ENCODE measurements around the gene BAIAP3. TPM values are rescaled to one million over a fixed set of nuclear protein-coding genes. Genes with fewer than 3 reads are reported as not detected.

BAIAP3 gene
- total RNA-seq, 1 donor from 2014 or later, result 3.9 TPM

DNA sequence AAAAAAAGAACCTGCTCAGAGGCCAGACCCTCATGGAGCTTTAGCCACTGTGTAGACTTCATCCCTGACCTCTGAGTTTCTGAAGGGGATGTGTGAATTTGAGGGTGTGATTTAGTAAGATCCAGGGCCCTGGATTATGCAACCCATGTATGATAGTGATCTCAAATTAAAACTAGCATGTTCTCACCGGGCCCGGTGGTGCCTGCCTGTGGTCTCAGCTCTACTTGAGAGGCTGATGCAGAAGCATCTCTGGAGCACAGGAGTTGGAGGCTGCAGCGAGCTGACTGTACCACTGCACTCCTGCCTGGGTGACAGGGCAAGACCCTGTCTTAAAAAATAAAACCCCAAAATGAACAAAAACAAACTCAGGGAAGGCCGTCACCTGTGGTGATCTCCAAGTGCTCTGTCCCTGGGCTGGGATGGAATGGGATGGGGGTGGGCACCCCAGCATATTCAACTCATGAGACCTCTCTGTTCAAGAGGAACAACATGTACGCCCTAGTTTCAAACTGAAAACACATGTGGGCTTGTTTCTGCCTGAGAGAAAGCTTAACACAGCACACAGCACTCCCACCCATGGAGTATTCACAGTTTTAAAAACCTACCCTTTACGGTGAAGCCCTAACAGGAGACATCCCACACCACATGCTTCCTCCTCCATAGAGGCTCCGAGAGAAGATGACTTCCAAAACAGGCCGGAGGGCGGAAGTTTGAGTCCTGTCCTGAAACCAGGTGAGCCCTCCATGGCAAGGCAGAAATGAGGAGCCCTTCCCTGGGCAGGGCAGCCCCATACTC lies 48.4 kb downstream of the BAIAP3 start:
- Histone ChIP-seq H3K36me3 (peaks cover 30% of the 10 kb centered on the region), H3K4me1 (peaks cover 20% of the 10 kb centered on the region), H3K4me3 (no peak overlapping the region), H3K27ac (replicated peaks) (no peak overlapping the region), H3K27me3 (ENCODE audit: low read depth) (no peaks in the 10 kb centered on the region), H3K9me3 (replicated peaks) (no peaks in the 10 kb centered on the region)
- intact Hi-C loops (cut with micrococcal nuclease), result no loop called here
- DNase-seq, result no peak
- TF ChIP-seq, protein P1, sequence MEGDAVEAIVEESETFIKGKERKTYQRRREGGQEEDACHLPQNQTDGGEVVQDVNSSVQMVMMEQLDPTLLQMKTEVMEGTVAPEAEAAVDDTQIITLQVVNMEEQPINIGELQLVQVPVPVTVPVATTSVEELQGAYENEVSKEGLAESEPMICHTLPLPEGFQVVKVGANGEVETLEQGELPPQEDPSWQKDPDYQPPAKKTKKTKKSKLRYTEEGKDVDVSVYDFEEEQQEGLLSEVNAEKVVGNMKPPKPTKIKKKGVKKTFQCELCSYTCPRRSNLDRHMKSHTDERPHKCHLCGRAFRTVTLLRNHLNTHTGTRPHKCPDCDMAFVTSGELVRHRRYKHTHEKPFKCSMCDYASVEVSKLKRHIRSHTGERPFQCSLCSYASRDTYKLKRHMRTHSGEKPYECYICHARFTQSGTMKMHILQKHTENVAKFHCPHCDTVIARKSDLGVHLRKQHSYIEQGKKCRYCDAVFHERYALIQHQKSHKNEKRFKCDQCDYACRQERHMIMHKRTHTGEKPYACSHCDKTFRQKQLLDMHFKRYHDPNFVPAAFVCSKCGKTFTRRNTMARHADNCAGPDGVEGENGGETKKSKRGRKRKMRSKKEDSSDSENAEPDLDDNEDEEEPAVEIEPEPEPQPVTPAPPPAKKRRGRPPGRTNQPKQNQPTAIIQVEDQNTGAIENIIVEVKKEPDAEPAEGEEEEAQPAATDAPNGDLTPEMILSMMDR (IDR thresholded peaks at IDR 0.05; ENCODE audit: borderline replicate concordance), result no peak

DNA sequence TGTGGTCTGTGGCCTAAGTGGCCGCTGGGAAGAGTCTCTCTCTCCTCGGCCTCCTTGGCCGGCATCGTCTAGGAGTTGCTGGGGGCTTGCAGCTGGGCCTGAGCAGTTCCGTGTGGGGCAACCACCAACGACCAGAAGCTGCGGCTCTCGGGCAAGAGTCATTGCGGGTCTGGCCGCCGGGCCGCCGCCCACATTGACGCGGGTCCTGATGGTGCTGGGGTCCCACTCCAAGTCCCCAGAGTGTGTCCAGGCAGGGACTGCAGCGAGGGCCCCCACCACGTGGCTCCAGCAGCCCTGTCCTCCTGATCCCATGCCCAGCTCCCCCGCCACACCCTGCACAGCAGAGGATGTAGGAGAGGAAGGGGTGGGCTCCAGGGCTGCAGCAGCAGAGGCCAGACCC lies 50.1 kb downstream of the BAIAP3 start:
- Histone ChIP-seq H3K9me3 (replicated peaks) (no peaks in the 10 kb centered on the region), H3K27me3 (ENCODE audit: low read depth) (no peaks in the 10 kb centered on the region), H3K27ac (replicated peaks) (no peak overlapping the region), H3K4me1 (peaks cover 9% of the 10 kb centered on the region), H3K36me3 (peaks cover 37% of the 10 kb centered on the region), H3K4me3 (no peak overlapping the region)
- intact Hi-C loops (cut with micrococcal nuclease), result no loop called here
- TF ChIP-seq, protein P1 (IDR thresholded peaks at IDR 0.05; ENCODE audit: borderline replicate concordance), result no peak
- DNase-seq, result no peak

DNA sequence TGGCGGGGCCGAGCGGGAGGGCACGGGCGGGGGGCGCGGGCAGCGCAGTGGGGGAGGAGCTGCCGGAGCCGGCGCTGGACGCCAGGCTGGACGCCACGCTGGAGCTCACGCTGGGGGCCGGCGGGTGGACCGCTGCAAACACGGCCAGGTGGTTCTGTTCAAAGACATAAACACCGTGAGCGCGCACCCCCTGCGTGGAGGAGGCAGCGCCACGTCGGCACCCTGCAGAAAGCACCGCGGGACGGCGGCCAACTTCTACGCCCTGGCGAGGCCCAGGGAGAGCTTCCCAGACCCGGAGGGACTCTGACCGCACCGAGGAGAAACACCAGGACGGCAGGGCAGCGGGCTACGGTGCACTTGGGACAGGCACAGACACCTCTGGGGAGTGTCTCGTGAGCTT lies 51.8 kb downstream of the BAIAP3 start:
- TF ChIP-seq, protein P1 (IDR thresholded peaks at IDR 0.05; ENCODE audit: borderline replicate concordance), result no peak
- Histone ChIP-seq H3K36me3 (peaks cover 54% of the 10 kb centered on the region), H3K27me3 (ENCODE audit: low read depth) (no peaks in the 10 kb centered on the region), H3K27ac (replicated peaks) (no peak overlapping the region), H3K4me3 (no peak overlapping the region), H3K9me3 (replicated peaks) (no peaks in the 10 kb centered on the region), H3K4me1 (no peaks in the 10 kb centered on the region)
- DNase-seq, result no peak
- intact Hi-C loops (cut with micrococcal nuclease), result no loop called here

DNA sequence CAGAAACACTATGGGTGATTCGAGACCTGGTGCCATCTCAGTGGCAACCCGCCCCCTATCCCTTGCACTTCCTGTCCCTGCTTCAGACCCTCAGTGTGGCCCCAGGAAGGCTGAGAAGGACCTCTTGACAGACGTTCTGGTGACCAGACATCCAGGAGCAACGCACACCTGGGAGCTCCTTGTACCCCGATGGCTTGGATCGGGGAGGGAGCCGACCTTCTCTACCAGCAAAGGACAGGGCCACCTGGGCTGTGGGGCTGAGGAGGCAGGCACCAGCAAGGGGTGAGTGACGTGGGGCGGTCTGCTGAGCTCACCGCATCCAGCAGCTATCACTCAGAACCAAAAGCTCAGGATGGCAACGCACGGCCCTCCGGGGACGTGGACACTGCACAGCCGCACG lies 53.9 kb downstream of the BAIAP3 start:
- TF ChIP-seq, protein P1 (IDR thresholded peaks at IDR 0.05; ENCODE audit: borderline replicate concordance), result no peak
- Histone ChIP-seq H3K4me3 (no peak overlapping the region), H3K27me3 (ENCODE audit: low read depth) (no peaks in the 10 kb centered on the region), H3K27ac (replicated peaks) (no peak overlapping the region), H3K36me3 (peaks cover 64% of the 10 kb centered on the region), H3K9me3 (replicated peaks) (no peaks in the 10 kb centered on the region), H3K4me1 (no peaks in the 10 kb centered on the region)
- DNase-seq, result no peak
- intact Hi-C loops (cut with micrococcal nuclease), result no loop called here

DNA sequence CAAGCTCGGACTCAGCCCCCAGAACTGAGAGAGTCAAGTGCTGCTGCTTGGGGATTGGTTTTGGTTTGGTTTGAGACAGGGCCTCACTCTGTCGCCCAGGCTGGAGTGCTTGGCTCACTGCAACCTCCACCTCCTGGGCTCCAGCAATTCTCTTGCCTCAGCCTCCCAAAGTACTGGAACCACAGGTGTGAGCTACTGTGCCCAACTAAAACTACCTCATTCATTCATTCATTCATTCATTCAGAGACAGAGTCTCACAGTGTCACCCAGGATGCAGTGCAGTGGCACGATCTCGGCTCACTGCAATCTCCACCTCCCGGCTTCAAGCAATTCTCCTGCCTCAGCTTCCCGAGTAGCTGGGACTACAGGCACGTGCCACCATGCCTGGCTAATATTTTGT lies 56.3 kb downstream of the BAIAP3 start:
- H3K9me3 ChIP-seq (replicated peaks), result no peaks in the 10 kb centered on the region
- H3K36me3 ChIP-seq, result peaks cover 78% of the 10 kb centered on the region
- no peak overlapping the region for H3K4me3 ChIP-seq
- DNase-seq, result no peak
- H3K4me1 ChIP-seq, result no peaks in the 10 kb centered on the region
- TF ChIP-seq, protein P1 (IDR thresholded peaks at IDR 0.05; ENCODE audit: borderline replicate concordance), result no peak
- no peak overlapping the region for H3K27ac ChIP-seq (replicated peaks)
- H3K27me3 ChIP-seq (ENCODE audit: low read depth), result no peaks in the 10 kb centered on the region
- intact Hi-C loops (cut with micrococcal nuclease), result no loop called here

Data from left ventricle myocardium inferior (tissue), 1 donor.